GM19438 (cell line): ENCODE measurements around the gene GPR152.
"Not testable (repeated sequence)": the region's sequence is repeated elsewhere in the genome, so short reads cannot be mapped to it uniquely, and the experiment has no call there.

ENCODE experiments used
- ATAC-seq: cut with Tn5 transposase; IDR thresholded peaks from one replicate; pipeline ENCODE4 v1.9.1; 2021; ENCODE audit warnings: low read depth; ENCODE audit not compliant: unreplicated experiment

Gene GPR152

GRCh38 chr11:67431346-67432249, 20.9 kb downstream of the GPR152 start:
- ATAC-seq = no peak

GRCh38 chr11:67429722-67430121, 22.8 kb downstream of the GPR152 start:
- ATAC-seq = no peak

- no peak for ATAC-seq
These were observed 23.4 kb downstream of the GPR152 start for GRCh38 chr11:67429038-67429668.

- peak; percentile 77 for ATAC-seq
These were observed 24.2 kb downstream of the GPR152 start, which contains the start of gene RPS6KB2 for GRCh38 chr11:67428052-67429001. Gene RPS6KB2 (plus strand): TSS chr11:67428494. CDS start chr11:67428546, 52 bp downstream.

GRCh38 chr11:67427364-67427859, 25.1 kb downstream of the GPR152 start:
- ATAC-seq = not testable (repeated sequence)

DNA sequence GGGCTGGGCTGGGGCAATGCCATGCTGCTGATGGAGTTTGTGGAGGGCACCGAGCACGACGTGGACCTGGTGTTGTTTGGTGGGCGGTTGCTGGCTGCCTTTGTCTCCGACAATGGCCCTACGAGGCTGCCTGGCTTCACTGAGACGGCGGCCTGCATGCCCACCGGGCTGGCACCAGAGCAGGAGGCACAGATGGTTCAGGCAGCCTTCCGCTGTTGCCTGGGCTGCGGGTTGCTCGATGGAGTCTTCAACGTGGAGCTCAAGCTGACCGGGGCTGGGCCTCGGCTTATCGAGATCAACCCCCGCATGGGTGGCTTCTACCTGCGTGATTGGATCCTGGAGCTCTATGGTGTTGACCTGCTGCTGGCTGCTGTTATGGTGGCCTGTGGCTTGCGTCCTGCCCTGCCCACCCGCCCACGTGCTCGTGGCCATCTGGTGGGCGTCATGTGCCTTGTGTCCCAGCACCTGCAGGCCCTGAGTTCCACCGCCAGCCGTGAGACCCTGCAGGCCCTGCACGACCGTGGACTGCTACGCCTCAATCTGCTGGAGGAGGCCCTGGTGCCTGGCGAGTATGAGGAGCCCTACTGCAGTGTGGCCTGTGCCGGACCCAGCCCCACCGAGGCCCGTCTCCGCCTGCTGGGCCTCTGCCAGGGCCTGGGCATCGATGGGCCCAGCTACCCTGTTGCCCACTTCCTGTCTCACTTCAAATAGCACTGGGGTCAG, 28.5 kb downstream of the GPR152 start:
- ATAC-seq = no peak

DNA sequence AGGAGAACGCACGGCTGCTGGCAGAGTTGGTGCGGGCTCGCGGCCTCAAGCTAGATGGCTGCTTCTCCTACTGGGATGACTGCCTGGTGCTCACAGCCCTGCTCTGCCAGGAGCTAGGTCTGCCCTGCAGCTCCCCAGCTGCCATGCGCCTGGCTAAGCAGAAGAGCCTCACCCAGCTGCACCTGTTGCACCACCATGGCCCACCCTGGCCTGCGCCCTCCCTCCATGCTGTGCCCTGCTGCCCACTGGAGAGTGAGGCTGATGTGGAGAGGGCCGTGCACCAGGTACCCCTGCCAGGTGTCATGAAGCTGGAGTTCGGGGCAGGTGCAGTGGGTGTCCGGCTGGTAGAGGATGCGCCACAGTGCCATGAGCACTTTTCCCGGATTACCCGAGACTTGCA, 29.1 kb downstream of the GPR152 start:
- no peak for ATAC-seq

- no peak for ATAC-seq
These were observed 29.6 kb downstream of the GPR152 start for GRCh38 chr11:67422891-67423290.

DNA sequence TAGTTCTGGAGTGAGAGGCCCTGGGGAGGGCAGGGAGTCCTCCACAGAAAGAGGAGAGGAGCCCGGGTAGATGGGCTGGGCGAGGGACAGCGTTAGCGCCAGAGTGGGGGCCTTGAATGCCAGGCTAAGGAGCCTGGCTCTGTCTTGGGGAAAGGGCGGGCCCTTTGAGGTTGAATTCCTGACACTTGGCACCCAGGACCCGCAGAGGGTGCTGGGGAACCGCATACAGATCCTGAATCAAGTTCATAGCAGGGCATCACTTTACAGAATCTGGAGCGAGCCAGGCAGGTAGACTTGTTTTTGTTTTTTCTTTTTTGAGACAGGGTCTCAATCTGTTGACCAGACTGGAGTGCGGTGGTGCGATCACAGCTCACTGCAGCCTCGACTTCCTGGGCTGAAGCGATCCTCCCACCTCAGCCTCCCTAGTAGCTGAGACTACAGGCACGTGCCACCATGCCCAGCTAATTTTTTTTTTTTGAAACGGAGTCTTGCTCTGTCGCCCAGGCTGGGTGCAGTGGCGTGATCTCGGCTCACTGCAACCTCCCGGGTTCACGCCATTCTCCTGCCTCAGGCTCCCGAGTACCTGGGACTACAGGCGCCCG, 31.0 kb downstream of the GPR152 start:
- no peak for ATAC-seq

GRCh38 chr11:67420646-67421429, 31.7 kb downstream of the GPR152 start:
- peak; percentile 78 for ATAC-seq

GRCh38 chr11:67420147-67420645, 32.3 kb downstream of the GPR152 start:
- ATAC-seq = no peak

- no peak for ATAC-seq
These were observed 33.0 kb downstream of the GPR152 start for GRCh38 chr11:67419325-67420049.

GRCh38 chr11:67418476-67419281, 33.9 kb downstream of the GPR152 start:
- ATAC-seq = no peak

DNA sequence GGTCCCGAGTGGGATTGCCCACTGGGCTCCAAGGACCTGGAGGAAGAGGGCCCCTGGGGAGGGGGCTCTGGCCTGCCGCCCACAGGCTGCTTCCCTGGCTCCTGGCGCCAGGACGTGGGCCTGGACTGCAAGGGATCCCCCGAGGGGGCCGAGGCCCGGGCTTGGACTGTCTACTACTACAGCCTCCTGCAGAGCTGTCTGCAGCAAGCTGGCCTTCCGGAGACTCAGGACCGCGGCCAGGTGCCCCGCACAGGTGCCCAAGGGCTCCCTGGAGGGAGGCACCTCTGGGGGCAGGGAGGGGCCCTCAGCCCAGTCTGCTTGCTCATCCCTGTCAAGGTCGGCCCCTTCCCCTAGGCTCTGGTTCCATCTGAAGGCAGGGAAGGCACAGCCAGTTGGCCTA, 35.1 kb downstream of the GPR152 start:
- no peak for ATAC-seq

DNA sequence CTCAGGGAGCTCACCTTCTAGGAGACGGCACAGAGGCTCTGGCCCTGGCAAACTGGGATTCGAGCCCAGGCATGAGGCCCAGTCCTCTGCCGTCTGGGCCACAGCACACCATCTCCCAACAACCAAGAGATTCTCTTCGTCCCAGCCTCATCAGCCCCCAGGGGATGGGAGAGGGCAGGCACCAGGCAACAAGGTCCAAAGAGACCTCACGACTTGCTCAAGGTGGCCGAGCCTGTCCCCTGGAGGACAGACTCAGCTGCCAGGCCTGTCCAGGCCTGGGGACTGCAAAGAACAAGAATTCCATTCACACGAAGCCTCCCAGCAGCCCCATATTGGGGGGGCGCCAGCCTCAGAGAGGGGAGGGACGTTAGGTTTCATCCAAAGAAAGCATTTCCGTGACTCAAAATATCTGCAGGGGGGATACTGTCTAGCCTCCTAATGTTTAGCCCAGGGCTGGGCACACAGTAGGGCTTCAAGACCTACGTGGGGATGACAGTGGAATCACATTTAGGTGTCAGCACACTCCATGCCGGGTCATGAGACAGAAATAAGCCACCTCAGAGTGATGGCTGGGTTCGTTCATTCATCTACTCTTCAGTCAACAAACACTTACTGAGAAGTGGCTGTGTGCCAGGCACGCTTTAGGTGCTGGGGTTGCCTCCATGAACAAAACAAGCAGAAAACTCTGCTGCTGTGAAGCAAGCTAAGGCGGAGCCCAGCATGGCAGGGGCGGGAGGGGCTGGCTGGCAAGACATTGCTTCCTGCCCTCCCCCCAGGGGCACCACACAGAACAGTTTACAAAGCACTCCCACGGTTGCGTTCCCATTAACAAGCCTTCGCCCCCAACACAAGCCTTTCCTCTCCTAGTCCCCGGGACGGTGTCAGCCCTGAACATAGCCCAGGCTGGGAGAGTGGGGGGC, 35.9 kb downstream of the GPR152 start:
- ATAC-seq = no peak
